GM18517 (cell line): ENCODE data around the gene SERPINB6.
"Not testable (repeated sequence)": the region's sequence is repeated elsewhere in the genome, so short reads cannot be mapped to it uniquely, and the experiment has no call there.

Source experiments
- ATAC-seq: cut with Tn5 transposase; IDR thresholded peaks from one replicate; pipeline ENCODE4 v1.9.1; 2021; ENCODE audit warnings: mild to moderate bottlenecking, moderate library complexity; ENCODE audit not compliant: unreplicated experiment

The SERPINB6 gene

DNA sequence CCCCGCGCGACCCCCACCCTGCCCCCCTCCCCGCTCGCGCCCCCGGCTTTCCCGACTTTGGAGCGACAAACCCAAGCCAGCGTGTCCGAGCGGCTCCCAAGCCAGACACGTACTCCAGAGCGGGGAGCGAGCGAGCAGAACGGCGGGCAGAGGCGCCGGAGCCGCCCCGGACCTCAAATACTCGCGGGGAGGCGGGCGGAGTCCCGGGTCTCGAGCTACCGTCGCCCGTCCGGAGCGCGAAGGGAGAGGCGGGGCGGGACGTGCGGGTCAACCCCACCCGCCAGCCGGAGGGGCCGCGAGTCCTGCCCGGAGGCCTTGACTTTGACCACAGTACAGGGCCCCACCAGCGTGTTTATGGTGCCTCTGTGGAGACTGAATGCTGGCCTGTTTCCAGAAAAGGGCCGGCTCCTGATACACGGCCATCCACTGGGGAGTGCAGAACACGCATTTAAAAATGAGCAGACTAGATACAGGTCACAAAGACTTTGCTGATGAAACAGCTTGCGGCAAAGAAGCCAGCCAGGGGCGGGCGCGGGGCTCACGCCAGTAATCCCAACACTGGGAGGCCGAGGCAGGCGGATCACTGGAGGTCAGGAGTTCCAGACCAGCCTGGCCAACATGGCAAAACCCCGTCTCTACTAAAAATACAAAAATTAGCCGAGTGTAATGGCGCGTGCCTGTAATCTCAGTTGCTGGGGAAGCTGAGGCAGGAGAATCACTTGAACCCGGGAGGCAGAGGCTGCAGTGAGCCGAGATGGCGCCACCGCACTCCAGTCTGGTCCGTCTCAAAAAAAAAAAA is at the start of gene SERPINB6:
Gene SERPINB6, minus strand, starts transcription at position 148 of the 799 bp plus-strand sequence. CDS start 12,235 bp downstream, outside the sequence.
- ATAC-seq = no peak

DNA sequence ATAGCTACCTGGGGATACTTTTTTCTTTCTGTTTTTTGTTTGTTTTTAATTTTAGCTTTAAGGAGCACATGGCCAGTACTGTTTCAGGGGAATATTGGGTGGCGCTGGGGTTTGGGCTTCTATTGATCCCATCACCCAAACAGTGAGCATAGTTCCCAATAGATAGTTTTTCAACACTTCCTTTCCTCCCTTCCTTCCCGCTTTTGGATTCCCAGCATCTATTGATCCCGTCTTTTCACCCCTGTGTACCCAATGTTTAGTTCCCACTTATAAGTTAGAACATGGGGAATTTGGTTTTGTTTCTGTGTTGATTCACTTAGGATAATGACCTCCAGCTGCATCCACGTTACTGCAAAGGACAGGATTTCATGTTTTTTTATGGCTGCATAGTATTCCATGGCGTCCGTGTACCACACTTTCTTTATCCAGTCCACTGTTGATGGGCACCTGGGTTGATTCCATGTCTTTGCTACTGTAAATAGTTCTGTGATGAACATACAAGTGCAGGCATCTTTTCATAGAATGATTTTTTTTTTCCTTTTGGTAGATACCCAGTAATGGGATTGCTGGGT is 48.5 kb upstream of the SERPINB6 start:
- ATAC-seq = no peak

DNA sequence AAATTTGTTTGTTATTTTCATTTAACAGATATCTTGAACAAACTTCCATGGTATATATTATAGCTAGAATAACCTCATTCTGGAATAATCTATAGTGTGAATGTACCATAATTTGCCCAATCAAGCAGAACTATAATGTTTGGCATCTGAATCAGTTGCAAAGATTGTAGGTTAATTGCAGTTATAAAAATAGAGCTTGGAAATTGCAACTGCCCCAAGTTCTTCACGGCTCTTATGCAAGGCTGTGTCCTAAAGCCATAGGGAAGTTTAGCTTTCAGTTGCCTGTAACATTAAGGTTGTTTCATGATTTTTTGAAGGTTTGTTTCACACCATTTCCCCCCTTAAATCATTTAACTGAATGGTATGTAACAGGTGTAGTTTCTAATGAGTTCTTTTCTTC is 47.7 kb upstream of the SERPINB6 start:
- ATAC-seq = no peak

DNA sequence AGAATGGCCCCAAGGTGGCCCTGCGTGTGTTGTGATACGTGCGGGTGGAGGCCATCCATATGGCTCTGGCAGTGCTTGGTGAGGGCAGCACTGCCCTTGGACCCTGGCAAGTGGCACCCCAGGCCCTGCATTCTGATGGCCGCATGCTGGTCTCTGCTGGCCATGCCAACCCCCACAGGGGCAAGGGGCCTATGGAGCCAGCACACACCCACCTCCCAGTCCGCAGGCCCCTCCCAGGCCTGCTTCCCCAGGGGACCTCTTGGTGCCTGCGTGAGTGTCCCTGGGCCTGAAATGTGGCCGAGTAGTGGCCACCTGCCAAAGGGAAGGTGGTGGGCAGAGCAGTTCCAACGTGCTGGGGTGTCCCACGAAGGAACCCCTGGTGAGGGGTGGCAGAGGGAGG is 45.9 kb upstream of the SERPINB6 start:
- ATAC-seq = no peak

DNA sequence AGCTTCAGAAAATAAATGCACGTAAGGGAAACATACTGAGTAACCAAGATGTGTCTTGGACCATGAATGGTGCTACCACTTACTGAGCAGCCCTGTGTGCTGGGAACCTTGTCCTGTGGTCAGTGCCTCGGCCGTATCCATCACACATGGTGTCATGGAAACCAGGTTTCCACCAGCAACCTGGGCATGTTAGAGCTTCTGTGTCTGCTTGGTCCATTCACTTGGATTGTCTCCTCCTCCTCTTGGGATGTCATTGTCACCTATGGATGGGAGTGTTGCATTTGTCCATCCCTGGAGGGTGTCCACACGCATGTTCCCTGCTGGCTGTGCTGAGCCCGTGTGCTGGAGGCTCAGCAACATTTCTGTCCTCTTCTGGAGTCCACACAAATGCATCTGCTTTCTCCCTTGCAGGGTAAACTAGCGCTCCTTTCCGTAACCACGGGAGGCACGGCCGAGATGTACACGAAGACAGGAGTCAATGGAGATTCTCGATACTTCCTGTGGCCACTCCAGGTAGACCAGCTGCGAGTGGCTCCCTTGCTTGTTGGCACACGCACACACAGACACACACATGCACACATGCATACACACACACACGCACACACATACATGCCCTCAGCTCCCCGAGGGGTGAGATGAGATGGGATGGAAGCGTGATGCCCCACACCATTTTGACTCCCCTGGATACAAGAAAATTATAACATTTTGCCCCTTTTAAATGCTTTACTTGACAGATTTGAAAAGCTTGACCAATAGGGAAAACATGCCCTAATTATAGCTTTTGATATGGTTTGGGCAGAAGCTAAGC is 45.3 kb upstream of the SERPINB6 start:
- no peak for ATAC-seq

DNA sequence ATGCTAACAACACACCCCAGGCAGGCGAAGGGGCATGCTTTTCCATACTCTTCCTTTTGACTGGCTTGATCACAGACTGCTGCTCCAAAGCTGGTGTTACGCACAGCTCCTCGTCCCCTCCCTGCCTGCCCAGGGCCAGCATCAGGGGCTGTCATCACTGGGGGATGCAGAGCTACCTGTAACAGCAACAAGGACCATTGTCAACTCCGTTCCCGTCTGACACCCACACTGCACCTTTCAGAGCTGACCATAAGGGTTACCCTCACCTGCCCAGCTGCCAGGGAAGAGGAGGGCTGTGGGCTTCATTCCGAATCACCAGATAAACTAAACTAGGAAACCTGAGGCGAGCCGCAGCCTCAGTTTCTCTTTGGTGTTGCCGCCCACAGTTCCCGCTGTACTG is 43.8 kb upstream of the SERPINB6 start:
- no peak for ATAC-seq

GRCh38 chr6:3014675-3015066 is 43.3 kb upstream of the SERPINB6 start:
- ATAC-seq = no peak

- no peak for ATAC-seq
Measured at GRCh38 chr6:3013901-3014674, 42.7 kb upstream of the SERPINB6 start.

DNA sequence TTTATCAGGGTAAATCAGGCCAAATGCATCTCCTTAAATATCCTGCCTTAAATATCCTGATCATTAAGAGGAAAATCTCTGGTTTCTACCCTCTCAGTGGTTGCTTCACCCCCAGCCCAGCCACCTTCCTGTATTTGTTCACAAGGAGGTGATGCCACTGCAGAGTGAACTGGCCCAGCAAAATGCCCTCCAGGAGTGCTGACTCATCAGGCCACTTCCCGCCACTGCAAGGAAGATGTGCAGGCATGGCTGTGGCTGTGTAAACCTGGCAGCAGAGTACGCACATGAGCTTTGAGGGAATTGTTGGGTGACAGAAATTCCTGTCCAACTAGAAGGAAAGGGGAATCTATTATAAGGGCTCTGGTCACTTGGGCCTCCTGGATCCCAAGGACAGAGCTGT is 42.1 kb upstream of the SERPINB6 start:
- ATAC-seq = no peak

DNA sequence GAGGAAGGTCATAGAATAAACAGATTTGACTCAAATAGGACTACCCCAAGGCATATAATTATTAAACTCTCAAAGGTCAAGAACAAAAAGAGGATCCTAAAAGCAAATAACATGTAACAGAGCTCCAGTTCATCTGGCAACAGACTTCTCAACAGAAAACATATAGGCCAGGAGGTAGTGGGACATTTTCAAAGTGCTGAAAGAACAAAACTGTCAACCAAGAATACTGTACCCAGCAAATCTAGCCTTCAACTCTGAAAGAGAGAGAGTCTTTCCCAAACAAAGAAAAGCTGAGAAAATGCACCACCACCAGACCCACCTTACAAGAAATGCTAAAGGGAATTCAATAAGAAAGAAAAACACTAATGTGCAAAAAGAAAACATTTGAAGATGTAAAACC is 40.2 kb upstream of the SERPINB6 start:
- no peak for ATAC-seq

DNA sequence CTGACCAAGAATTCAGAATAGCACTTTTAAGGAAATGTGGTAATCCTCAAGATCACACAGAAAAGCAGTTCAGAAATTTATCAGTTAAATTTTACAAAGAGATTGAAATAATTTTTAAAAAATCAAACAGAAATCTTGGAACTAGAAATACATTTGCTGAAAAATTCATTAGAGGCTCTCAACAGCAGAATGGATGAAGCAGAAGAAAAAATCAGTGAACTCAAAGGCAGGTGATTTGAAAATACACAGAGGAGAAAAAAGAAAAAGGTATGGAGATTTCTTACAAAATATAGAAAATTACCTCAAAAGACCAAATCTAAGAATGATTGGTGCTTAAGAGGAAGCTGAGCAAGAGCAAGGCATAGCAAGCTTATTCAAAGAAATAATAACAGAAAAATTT is 39.8 kb upstream of the SERPINB6 start:
- no peak for ATAC-seq

GRCh38 chr6:3009930-3010329 is 38.6 kb upstream of the SERPINB6 start:
- no peak for ATAC-seq

DNA sequence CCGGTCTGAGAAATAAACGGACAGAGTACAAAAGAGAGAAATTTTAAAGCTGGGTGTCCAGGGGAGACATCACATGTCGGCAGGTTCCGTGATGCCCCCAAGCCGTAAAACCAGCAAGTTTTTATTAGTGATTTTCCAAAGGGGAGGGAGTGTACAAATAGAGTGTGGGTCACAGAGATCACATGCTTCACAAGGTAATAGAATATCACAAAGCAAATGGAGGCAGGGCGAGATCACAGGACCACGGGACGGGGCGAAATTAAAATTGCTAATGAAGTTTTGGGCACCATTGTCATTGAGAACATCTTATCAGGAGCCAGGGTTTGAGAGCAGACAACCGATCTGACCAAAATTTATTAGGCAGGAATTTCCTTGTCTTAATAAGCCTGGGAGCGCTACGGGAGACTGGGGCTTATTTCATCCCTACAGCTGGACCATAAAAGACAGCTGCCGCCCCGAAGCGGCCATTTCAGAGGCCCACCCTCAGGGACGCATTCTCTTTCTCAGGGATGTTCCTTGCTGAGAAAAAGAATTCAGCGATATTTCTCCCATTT is 37.4 kb upstream of the SERPINB6 start:
- ATAC-seq = not testable (repeated sequence)

- ATAC-seq = no peak
Measured at GRCh38 chr6:3007571-3007970, 36.2 kb upstream of the SERPINB6 start.

GRCh38 chr6:3006476-3006875 is 35.1 kb upstream of the SERPINB6 start:
- ATAC-seq = no peak

DNA sequence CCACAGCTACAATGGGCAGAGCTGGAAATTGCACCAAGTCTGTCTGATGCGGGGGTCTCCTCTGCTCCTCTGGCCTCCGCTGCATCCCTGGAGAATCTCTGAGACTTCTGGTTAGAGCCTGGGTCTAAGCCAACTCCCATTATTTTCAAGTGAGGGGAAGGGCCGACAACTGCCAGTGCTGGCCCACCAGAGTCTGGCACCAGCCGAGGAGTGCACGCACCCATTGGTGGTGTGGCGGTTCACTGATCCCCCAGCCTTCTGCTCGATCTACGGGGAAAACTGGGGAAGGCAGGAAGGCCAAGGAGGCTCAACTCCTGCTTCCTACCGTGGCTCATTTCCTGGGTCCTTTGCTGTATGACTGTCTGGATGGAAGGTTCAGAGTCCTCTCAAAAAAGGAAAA is 34.5 kb upstream of the SERPINB6 start:
- no peak for ATAC-seq

DNA sequence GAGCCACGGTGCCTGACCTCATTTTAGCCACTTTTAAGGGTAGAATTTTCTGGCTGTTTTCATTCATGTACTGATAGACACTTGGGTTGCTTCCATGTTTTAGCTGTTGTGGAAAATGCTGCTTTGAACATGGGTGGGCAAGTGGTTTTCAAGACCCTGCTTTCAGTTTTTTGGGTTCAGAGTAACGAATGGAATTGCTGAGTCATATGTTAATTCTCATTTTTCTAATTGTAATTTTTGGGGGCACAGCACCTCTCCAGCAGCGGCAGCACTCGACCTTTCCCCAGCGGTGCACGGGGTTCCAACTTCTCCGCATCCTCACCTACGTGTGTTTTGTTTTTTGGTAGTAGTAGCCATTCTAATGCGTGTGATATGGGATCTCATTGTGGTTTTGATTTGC is 33.7 kb upstream of the SERPINB6 start:
- ATAC-seq = no peak

DNA sequence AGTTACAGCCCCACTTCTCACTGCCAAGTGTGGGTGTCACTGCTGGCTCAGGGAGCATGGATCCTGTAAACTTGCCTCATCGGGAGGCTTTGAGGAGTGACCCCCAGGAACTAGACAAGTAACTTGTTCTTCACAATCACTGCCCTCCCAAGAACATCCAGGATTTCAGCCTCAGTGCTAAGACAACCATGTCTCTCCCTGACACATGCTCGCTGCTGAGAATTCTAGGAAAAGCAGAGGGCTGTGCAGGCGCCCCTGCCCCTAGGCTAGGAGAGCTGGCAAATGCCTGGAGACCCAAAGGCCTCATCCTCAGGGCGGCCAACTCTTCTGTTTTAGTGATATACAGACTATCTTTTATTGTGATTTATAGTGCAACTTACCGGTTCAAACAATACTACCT is 31.9 kb upstream of the SERPINB6 start:
- ATAC-seq = not testable (repeated sequence)

DNA sequence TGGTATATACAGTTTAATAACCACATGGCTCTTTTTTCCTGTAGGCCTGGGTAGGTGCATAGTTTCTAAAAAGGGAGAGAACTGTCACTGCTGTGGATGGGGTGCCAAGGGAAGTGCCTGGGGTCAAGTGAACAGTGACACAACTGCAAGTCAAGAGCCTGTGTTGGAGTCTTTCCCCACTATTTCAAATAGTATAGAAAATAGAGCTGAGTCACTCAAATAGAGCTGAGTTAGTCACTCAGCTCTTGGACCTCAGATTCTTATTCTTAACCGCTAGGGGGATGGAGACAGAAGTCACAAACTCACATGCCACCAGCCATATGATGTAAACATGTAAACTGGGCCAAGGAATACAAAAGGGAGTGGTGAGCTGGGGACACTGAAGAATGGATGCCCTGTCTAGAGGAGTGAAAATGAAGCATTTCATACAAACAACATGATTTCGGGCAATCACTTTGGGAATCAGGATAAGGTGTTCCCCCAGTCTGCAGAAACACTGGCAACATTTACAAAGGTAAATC is 30.5 kb upstream of the SERPINB6 start:
- no peak for ATAC-seq

- ATAC-seq = no peak
Measured at GRCh38 chr6:3001146-3001772, 29.9 kb upstream of the SERPINB6 start.
